NCI-H146 treated with DMSO at 0.1 percent for 48 hours (cell line): Measurements from ENCODE around the gene TRIO.
A peak's percentile ranks its signal among the peaks of the same experiment; 100 is the strongest.
"Not testable (repeated sequence)": the region's sequence is repeated elsewhere in the genome, so short reads cannot be mapped to it uniquely, and the experiment has no call there.

Source experiments
- DNase-seq: peaks from one replicate; lab custom pipeline; 2025; ENCODE audit not compliant: unreplicated experiment; lab: John Stamatoyannopoulos, UW

Gene TRIO

GRCh38 chr5:14426521-14426920 lies 283.4 kb downstream of the TRIO start:
- DNase-seq = no peak

GRCh38 chr5:14428302-14429081 lies 285.4 kb downstream of the TRIO start:
- no peak for DNase-seq

- DNase-seq = no peak
These were observed 286.2 kb downstream of the TRIO start for GRCh38 chr5:14429101-14430050.

- DNase-seq = no peak
These were observed 288.4 kb downstream of the TRIO start for GRCh38 chr5:14431534-14431933.

- DNase-seq = peak; percentile 20
These were observed 289.9 kb downstream of the TRIO start for GRCh38 chr5:14432931-14433589.

- DNase-seq = no peak
These were observed 292.3 kb downstream of the TRIO start for GRCh38 chr5:14435481-14435880.

- not testable (repeated sequence) for DNase-seq
These were observed 293.0 kb downstream of the TRIO start for GRCh38 chr5:14436122-14436521.

- DNase-seq = no peak
These were observed 293.8 kb downstream of the TRIO start for GRCh38 chr5:14436801-14437542.

- DNase-seq = no peak
These were observed 295.1 kb downstream of the TRIO start for GRCh38 chr5:14438195-14438606.

- DNase-seq = no peak
These were observed 296.1 kb downstream of the TRIO start for GRCh38 chr5:14439087-14439871.

GRCh38 chr5:14440223-14440581 lies 297.1 kb downstream of the TRIO start:
- no peak for DNase-seq

- no peak for DNase-seq
These were observed 297.7 kb downstream of the TRIO start for GRCh38 chr5:14440582-14441431.

GRCh38 chr5:14441641-14442040 lies 298.5 kb downstream of the TRIO start:
- no peak for DNase-seq

- no peak for DNase-seq
These were observed 299.4 kb downstream of the TRIO start for GRCh38 chr5:14442536-14442935.

GRCh38 chr5:14443671-14444093 lies 300.5 kb downstream of the TRIO start:
- no peak for DNase-seq

GRCh38 chr5:14444161-14444560 lies 301.0 kb downstream of the TRIO start:
- no peak for DNase-seq

- no peak for DNase-seq
These were observed 301.9 kb downstream of the TRIO start for GRCh38 chr5:14445013-14445412.

- peak; percentile 78 for DNase-seq
These were observed 302.6 kb downstream of the TRIO start for GRCh38 chr5:14445576-14446290.
